Mucosa of rectum (tissue), 2 donors: Measurements from ENCODE around the gene GNB1L.
"Not testable (repeated sequence)": the region's sequence is repeated elsewhere in the genome, so short reads cannot be mapped to it uniquely, and the experiment has no call there.

ENCODE experiments used
- H3K27ac ChIP-seq, 2 donors: one replicate each; pipeline ENCODE4 v1.7.0; 2013; ENCODE audit warnings: inconsistent platforms in 2 of 2, low read depth in 2 of 2, low read length in 2 of 2
- H3K27me3 ChIP-seq, 2 donors: one replicate each; pipeline ENCODE4 v1.7.0; 2013; ENCODE audit warnings: low read length in 2 of 2; ENCODE audit not compliant: control insufficient read depth in 2 of 2, insufficient read depth in 2 of 2
- H3K36me3 ChIP-seq, 2 donors: one replicate each; pipeline ENCODE4 v1.7.0; 2013; ENCODE audit warnings: low read length in 2 of 2; ENCODE audit not compliant: control insufficient read depth in 2 of 2, insufficient read depth in 2 of 2
- H3K4me1 ChIP-seq, 2 donors: one replicate each; pipeline ENCODE4 v1.7.0; 2013; ENCODE audit warnings: low read length in 2 of 2, mild to moderate bottlenecking in 1 of 2; ENCODE audit not compliant: control insufficient read depth in 2 of 2, insufficient read depth in 2 of 2
- H3K4me3 ChIP-seq, 2 donors: one replicate each; pipeline ENCODE4 v1.7.0; 2013; ENCODE audit warnings: low read length in 2 of 2
- H3K9ac ChIP-seq, 2 donors: one replicate each; pipeline ENCODE4 v1.7.0; 2013; ENCODE audit warnings: low read length in 2 of 2, low read depth in 1 of 2, mild to moderate bottlenecking in 1 of 2
- H3K9me3 ChIP-seq, 2 donors: one replicate each; pipeline ENCODE4 v1.7.0; 2013; ENCODE audit warnings: low read length in 2 of 2; ENCODE audit not compliant: control insufficient read depth in 2 of 2
- donor health status: healthy.
- donor health status: Normal muscosa, but diverticular disease.

GNB1L gene

DNA sequence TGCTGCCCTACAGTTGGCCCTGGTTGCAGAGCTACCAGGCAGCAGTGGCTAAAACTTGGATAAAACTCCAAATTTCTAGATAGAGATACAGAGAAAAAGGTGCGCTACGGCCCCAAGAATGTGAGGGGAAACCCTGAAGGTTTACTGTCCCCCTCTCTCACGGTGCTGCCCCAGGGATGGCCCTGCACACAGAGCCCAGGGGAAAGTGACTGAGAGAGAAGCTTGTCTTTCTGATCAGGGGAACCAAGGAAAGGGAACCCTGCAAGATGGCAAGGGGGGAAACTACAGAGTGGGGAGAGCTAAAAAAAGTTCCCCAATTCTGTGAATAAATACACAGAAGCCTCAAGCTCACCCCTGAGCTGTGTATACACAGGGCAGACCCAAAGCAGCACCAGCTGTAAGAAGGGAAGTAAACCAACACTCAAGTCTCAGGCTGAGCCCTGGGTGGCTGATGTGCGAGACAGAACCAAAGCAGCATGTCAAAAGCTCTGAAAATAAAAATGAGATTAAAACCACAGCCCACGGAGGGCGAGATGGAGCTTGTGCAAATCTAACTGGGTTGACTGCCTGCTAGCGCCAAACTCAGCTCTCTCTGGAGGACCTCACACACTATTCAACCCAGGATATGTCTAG, 22.1 kb downstream of the GNB1L start:
- no peak overlapping the region for H3K4me3 ChIP-seq
- no peak overlapping the region for H3K27ac ChIP-seq
- no peaks in the 10 kb centered on the region for H3K9me3 ChIP-seq

GRCh38 chr22:19831979-19832378, 22.7 kb downstream of the GNB1L start:
- H3K4me3 ChIP-seq, H3K4me1 ChIP-seq, H3K36me3 ChIP-seq, H3K9me3 ChIP-seq, H3K9ac ChIP-seq, H3K27me3 ChIP-seq, H3K27ac ChIP-seq: not testable (repeated sequence)

More for the DNA sequence above, 22.1 kb downstream of the GNB1L start:
- no peak overlapping the region for H3K9ac ChIP-seq
- no peaks in the 10 kb centered on the region for H3K36me3 ChIP-seq
- H3K27me3 ChIP-seq: no peaks in the 10 kb centered on the region
- no peaks in the 10 kb centered on the region for H3K4me1 ChIP-seq

GRCh38 chr22:19831016-19831415, 23.7 kb downstream of the GNB1L start:
- Histone ChIP-seq H3K9ac (no peak overlapping the region), H3K4me1 (no peaks in the 10 kb centered on the region), H3K27ac (no peak overlapping the region), H3K27me3 (no peaks in the 10 kb centered on the region), H3K36me3 (no peaks in the 10 kb centered on the region), H3K9me3 (no peaks in the 10 kb centered on the region), H3K4me3 (no peak overlapping the region)

GRCh38 chr22:19828035-19828401, 26.7 kb downstream of the GNB1L start:
- no peaks in the 10 kb centered on the region for H3K27me3 ChIP-seq
- no peaks in the 10 kb centered on the region for H3K36me3 ChIP-seq
- no peak overlapping the region for H3K4me3 ChIP-seq
- H3K27ac ChIP-seq: no peak overlapping the region
- H3K4me1 ChIP-seq: no peaks in the 10 kb centered on the region
- H3K9me3 ChIP-seq: no peaks in the 10 kb centered on the region
- H3K9ac ChIP-seq: no peak overlapping the region

- Histone ChIP-seq H3K4me1 (no peaks in the 10 kb centered on the region), H3K27ac (no peak overlapping the region), H3K4me3 (no peak overlapping the region), H3K36me3 (no peaks in the 10 kb centered on the region), H3K9ac (no peak overlapping the region), H3K9me3 (no peaks in the 10 kb centered on the region), H3K27me3 (no peaks in the 10 kb centered on the region)
Observed at GRCh38 chr22:19827341-19828034, 27.2 kb downstream of the GNB1L start.

DNA sequence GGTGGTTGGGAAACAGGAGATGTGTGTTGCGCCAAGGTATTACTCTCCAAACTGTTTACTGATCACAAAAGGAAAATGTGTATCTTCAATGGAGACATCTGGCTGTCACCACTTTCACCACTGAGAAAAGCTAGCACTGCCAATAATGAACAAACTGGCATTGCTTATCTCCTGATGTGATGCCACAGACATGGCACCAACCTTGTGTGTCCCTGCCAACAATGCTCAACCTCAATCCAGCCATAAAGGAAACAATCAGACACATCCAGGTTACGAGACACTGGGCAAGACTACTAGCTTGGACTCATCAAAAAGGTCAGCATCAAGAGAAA, 28.1 kb downstream of the GNB1L start:
- H3K4me3 ChIP-seq: no peak overlapping the region

DNA sequence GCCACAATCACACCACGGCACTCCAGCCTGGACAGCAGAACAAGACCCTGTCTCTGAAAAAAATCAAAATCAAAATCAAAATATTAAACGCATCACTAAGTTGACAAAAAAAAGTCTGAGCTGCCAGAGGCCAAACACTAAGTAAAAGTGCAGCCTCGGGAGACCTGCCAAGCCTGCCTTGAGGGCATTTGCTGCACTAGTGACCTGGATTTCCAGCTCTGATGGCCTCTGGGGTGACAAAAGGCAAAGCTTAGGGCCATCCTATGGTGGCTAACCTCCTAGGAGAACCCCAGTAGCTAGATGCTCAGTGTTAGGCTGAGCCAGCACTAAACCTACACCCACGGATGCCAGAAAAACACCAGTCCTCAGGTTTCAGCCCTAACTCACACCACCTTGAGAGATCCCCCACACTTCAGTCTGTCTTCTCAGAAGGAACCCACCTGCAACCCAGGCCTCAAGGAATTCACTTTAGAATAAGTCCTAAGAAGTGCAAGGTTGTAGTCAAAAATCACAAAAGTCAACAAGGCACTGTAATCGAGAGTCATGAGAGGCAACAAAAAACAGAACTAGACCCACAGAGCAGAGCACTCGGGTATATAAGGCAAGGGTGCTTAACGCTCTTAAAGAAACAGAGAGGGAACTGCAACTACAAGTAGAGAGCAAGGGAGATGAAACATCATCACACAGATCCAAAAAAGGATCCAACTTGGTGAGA, 28.6 kb downstream of the GNB1L start:
- Histone ChIP-seq H3K9me3 (no peaks in the 10 kb centered on the region), H3K27me3 (no peaks in the 10 kb centered on the region), H3K4me3 (no peak overlapping the region), H3K36me3 (no peaks in the 10 kb centered on the region), H3K27ac (no peak overlapping the region), H3K9ac (no peak overlapping the region), H3K4me1 (no peaks in the 10 kb centered on the region)

More for the DNA sequence above, 28.1 kb downstream of the GNB1L start:
- H3K27ac ChIP-seq: no peak overlapping the region
- H3K36me3 ChIP-seq: no peaks in the 10 kb centered on the region
- no peaks in the 10 kb centered on the region for H3K4me1 ChIP-seq
- no peaks in the 10 kb centered on the region for H3K9me3 ChIP-seq
- no peaks in the 10 kb centered on the region for H3K27me3 ChIP-seq
- no peak overlapping the region for H3K9ac ChIP-seq

DNA sequence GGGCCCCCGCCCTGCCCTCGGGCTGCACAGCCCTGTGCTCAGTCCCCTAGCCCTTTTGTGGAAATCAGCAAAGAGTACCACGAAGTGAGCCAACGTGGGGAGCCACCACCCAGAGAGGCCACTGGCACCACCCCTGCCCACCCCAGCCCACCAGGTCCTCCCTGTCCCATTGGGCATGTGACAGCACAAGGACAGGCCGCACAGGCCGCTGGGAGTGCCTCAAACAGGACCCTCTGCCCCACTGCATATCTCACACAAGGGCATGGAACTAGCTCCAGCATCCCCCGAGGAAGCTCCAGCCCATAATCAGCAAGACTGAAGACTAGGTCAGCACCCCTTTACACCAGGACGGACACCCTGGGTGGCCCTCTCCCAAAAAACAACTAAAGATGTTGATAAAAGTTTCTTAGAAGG, 29.7 kb downstream of the GNB1L start:
- H3K27me3 ChIP-seq: no peaks in the 10 kb centered on the region
- H3K4me3 ChIP-seq: no peak overlapping the region
- H3K27ac ChIP-seq: no peak overlapping the region
- H3K9me3 ChIP-seq: no peaks in the 10 kb centered on the region
- no peaks in the 10 kb centered on the region for H3K36me3 ChIP-seq
- H3K9ac ChIP-seq: no peak overlapping the region
- no peaks in the 10 kb centered on the region for H3K4me1 ChIP-seq

DNA sequence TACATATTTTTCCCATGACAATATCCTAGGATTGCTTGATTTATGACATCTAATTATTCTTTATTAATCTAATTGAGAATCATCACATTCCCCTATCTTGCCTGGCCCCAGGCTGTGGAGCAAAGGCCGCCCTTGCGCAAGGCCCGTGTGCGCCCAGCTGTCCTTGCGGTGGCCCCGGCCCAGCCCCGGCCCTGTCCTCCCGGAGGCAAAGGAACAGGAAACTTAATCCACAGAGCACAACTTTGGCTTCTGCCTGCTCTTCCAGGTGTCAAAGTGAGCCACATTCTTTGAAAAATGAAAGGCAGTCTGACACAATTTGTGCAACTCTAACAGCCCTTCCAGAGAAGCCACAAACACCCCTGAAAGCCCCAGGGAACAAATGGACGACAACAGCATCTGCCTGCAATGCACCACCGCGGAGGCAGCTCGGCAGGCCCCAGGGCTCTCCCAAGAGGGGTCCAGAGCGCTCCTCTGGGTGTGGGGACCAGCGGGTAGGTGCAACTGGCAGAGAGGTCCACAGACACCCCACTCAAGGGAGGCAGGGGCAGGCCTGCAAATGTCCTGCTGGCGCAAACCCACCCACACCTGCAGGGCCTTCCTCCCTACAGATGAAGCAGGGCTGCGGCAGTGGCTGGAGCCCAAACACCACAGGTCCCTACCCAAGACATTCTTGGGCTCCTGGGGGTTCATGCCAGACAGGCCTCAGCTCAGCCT, 30.3 kb downstream of the GNB1L start:
- no peaks in the 10 kb centered on the region for H3K27me3 ChIP-seq
- H3K4me3 ChIP-seq: no peak overlapping the region
- H3K36me3 ChIP-seq: no peaks in the 10 kb centered on the region
- H3K4me1 ChIP-seq: no peaks in the 10 kb centered on the region
- no peak overlapping the region for H3K27ac ChIP-seq
- H3K9me3 ChIP-seq: no peaks in the 10 kb centered on the region
- H3K9ac ChIP-seq: no peak overlapping the region

DNA sequence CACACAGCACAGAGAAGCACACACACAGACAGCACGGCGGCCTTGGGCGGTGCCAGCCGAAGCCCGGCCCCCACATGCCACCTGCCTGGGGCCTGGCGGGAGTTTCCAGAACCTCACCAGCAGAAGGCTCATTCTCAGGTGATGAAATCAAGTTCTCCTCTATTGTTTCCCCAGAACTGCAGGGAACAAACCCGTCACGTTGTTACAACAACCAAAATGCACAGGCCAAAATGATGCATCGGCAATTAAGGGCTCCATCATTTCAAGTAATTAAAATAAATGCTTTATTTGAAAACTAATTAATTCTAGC, 30.8 kb downstream of the GNB1L start:
- Histone ChIP-seq H3K9ac (no peak overlapping the region), H3K9me3 (no peaks in the 10 kb centered on the region), H3K36me3 (no peaks in the 10 kb centered on the region), H3K4me1 (no peaks in the 10 kb centered on the region), H3K27me3 (no peaks in the 10 kb centered on the region), H3K4me3 (no peak overlapping the region), H3K27ac (no peak overlapping the region)
